ENCODE measurements around the gene ULK3.

- peak; percentile 31; the same call in 1 of the 2 replicates for TF ChIP-seq CTCF (conservative IDR thresholded peaks at IDR 0.05; ENCODE audit: low read depth, low read length)
- no peak for TF ChIP-seq EZH2 (IDR thresholded peaks at IDR 0.05; ENCODE audit: borderline replicate concordance, low read depth, low read length, poor library complexity, severe bottlenecking)
Measured at GRCh38 chr15:74843445-74843828, 481 bp upstream of the ULK3 start.

All from A673 (cell line).